Measurements from ENCODE around the gene METTL23. TPM values are rescaled to one million over a fixed set of nuclear protein-coding genes. Genes with fewer than 3 reads are reported as not detected.
"Not testable (repeated sequence)": the region's sequence is repeated elsewhere in the genome, so short reads cannot be mapped to it uniquely, and the experiment has no call there.

METTL23 gene
- total and polyA plus RNA-seq, 2 experiments from 2014 or later: 41.6 to 55.9 TPM

- peak overlapping the region; percentile 88 for H3K4me2 ChIP-seq
- peaks cover 30% of the 10 kb centered on the region for H3K4me1 ChIP-seq (ENCODE audit: insufficient read depth)
- DNase-seq (ENCODE audit: low spot score) (peak; percentile 93), ATAC-seq (peak; percentile 77)
- H3K9me2 ChIP-seq (ENCODE audit: insufficient read depth): no peaks in the 10 kb centered on the region
- H3K27me3 Mint-ChIP-seq (ENCODE audit: insufficient read depth, low read depth, poor library complexity): peaks cover 37% of the 10 kb centered on the region
- H2AFZ ChIP-seq: no peak overlapping the region
- H3F3A ChIP-seq (replicated peaks; ENCODE audit: low read depth): peaks cover 9% of the 10 kb centered on the region
- H3K4me3 ChIP-seq: 0 out of 2 replicates have a peak overlapping the region, but pooled peaks have one; percentile 4
- H3K27ac Mint-ChIP-seq: no peak overlapping the region
- peaks cover 18% of the 10 kb centered on the region for H3K27me3 ChIP-seq (ENCODE audit: insufficient read depth)
- peaks cover 24% of the 10 kb centered on the region for H3K79me2 ChIP-seq (replicated peaks; ENCODE audit: insufficient read depth)
- TF ChIP-seq EZH2 (IDR thresholded peaks at IDR 0.05; ENCODE audit: low read depth, unreplicated experiment): no peak
- peak; percentile 85 to 89 for TF ChIP-seq CTCF (conservative IDR thresholded peaks at IDR 0.05; ENCODE audit: low read depth in 2 of 2)
- H3K4me1 Mint-ChIP-seq: peaks cover 34% of the 10 kb centered on the region
- peak overlapping the region; percentile 50 for H3K4me3 Mint-ChIP-seq
- peaks cover 10% of the 10 kb centered on the region; the same call in 1 of the 2 replicates for H4K20me1 ChIP-seq (replicated peaks; ENCODE audit: insufficient read depth)
- H3K9me3 Mint-ChIP-seq: no peaks in the 10 kb centered on the region; the same call in 2 of the 3 replicates
- H3K27ac ChIP-seq (ENCODE audit: low read depth): no peak overlapping the region
- H3K36me3 Mint-ChIP-seq (ENCODE audit: low read depth): 0 out of 3 replicates have a peak, but pooled peaks cover 2% of the 10 kb centered on the region
- H3K36me3 ChIP-seq (ENCODE audit: insufficient read depth): no peaks in the 10 kb centered on the region
Measured at GRCh38 chr17:76707985-76708807, 18.4 kb upstream of the METTL23 start.

- Mint-ChIP-seq H3K9me3 (no peaks in the 10 kb centered on the region; the same call in 2 of the 3 replicates), H3K36me3 (ENCODE audit: low read depth) (0 out of 3 replicates have a peak, but pooled peaks cover 2% of the 10 kb centered on the region), H3K4me1 (peaks cover 34% of the 10 kb centered on the region), H3K27ac (no peak overlapping the region), H3K27me3 (ENCODE audit: insufficient read depth, low read depth, poor library complexity) (peaks cover 39% of the 10 kb centered on the region), H3K4me3 (peak overlapping the region; percentile 75)
- Histone ChIP-seq H3K27ac (ENCODE audit: low read depth) (no peak overlapping the region), H3K4me1 (ENCODE audit: insufficient read depth) (peaks cover 30% of the 10 kb centered on the region), H4K20me1 (replicated peaks; ENCODE audit: insufficient read depth) (peaks cover 10% of the 10 kb centered on the region; the same call in 1 of the 2 replicates), H2AFZ (no peak overlapping the region; the same call in 1 of the 2 replicates), H3K4me2 (peak overlapping the region; percentile 88), H3K36me3 (ENCODE audit: insufficient read depth) (no peaks in the 10 kb centered on the region), H3K4me3 (peak overlapping the region; percentile 73), H3K79me2 (replicated peaks; ENCODE audit: insufficient read depth) (peaks cover 24% of the 10 kb centered on the region), H3K27me3 (ENCODE audit: insufficient read depth) (peaks cover 18% of the 10 kb centered on the region), H3K9me2 (ENCODE audit: insufficient read depth) (no peaks in the 10 kb centered on the region), H3F3A (replicated peaks; ENCODE audit: low read depth) (peaks cover 9% of the 10 kb centered on the region)
- ATAC-seq: peak; percentile 11
- no peak for TF ChIP-seq EZH2phosphoT487 (IDR thresholded peaks at IDR 0.05; ENCODE audit: unreplicated experiment)
- no peak for TF ChIP-seq STAT1 (IDR thresholded peaks at IDR 0.05; ENCODE audit: unreplicated experiment)
- no peak for TF ChIP-seq REST (IDR thresholded peaks at IDR 0.05; ENCODE audit: unreplicated experiment)
- DNase-seq (ENCODE audit: low spot score): peak; percentile 42
Measured at GRCh38 chr17:76709077-76709950, 17.3 kb upstream of the METTL23 start.

GRCh38 chr17:76709951-76710862 lies 16.4 kb upstream of the METTL23 start:
- H2AFZ ChIP-seq; H3F3A ChIP-seq (replicated peaks; ENCODE audit: low read depth); H3K9me2 ChIP-seq (ENCODE audit: insufficient read depth); H3K9me3 Mint-ChIP-seq; H3K36me3 Mint-ChIP-seq (ENCODE audit: low read depth); H3K27ac ChIP-seq (ENCODE audit: low read depth); H3K27ac Mint-ChIP-seq; H4K20me1 ChIP-seq (replicated peaks; ENCODE audit: insufficient read depth); H3K36me3 ChIP-seq (ENCODE audit: insufficient read depth): not testable (repeated sequence)
- DNase-seq (ENCODE audit: low spot score) (peak; percentile 43), ATAC-seq (peak; percentile 25)
- peaks cover 18% of the 10 kb centered on the region for H3K27me3 ChIP-seq (ENCODE audit: insufficient read depth)
- Mint-ChIP-seq H3K4me1 (peaks cover 36% of the 10 kb centered on the region), H3K27me3 (ENCODE audit: insufficient read depth, low read depth, poor library complexity) (peaks cover 39% of the 10 kb centered on the region), H3K4me3 (peak overlapping the region; percentile 75)
- peak overlapping the region; percentile 88 for H3K4me2 ChIP-seq
- peaks cover 30% of the 10 kb centered on the region for H3K4me1 ChIP-seq (ENCODE audit: insufficient read depth)
- peaks cover 16% of the 10 kb centered on the region; the same call in 1 of the 2 replicates for H3K79me2 ChIP-seq (replicated peaks; ENCODE audit: insufficient read depth)
- peak overlapping the region; percentile 73 for H3K4me3 ChIP-seq

Measured in GM23338 (cell line).